GM21423 (cell line): ENCODE results near the gene PCDHGC4.

Source experiments
- ATAC-seq: cut with Tn5 transposase; IDR thresholded peaks from one replicate; pipeline ENCODE4 v1.9.1; 2021; ENCODE audit warnings: mild to moderate bottlenecking, moderate library complexity; ENCODE audit not compliant: unreplicated experiment

PCDHGC4 gene

GRCh38 chr5:141484641-141485311 is at the start of gene PCDHGC4:
Gene PCDHGC4 (plus strand): TSS chr5:141485030. CDS start chr5:141485174, 144 bp downstream.
- ATAC-seq = no peak

GRCh38 chr5:141437221-141437620 is 47.6 kb upstream of the PCDHGC4 start:
- no peak for ATAC-seq

- ATAC-seq = no peak
Measured at GRCh38 chr5:141439411-141440141, 45.3 kb upstream of the PCDHGC4 start.

GRCh38 chr5:141440341-141440740 is 44.5 kb upstream of the PCDHGC4 start:
- no peak for ATAC-seq

- ATAC-seq = no peak
Measured at GRCh38 chr5:141441571-141442170, 43.2 kb upstream of the PCDHGC4 start.

GRCh38 chr5:141465351-141465750 is 19.5 kb upstream of the PCDHGC4 start:
- no peak for ATAC-seq

GRCh38 chr5:141475625-141476131 is 9.2 kb upstream of the PCDHGC4 start, which contains the start of gene PCDHGC3:
Gene PCDHGC3 (plus strand): TSS chr5:141475966. CDS start chr5:141476117, 151 bp downstream.
- ATAC-seq = peak; percentile 95

GRCh38 chr5:141476132-141476911 is 8.5 kb upstream of the PCDHGC4 start:
- peak; percentile 16 for ATAC-seq

GRCh38 chr5:141477044-141477575 is 7.7 kb upstream of the PCDHGC4 start:
- ATAC-seq = no peak

- ATAC-seq = no peak
Measured at GRCh38 chr5:141477815-141478214, 7.0 kb upstream of the PCDHGC4 start.

- no peak for ATAC-seq
Measured at GRCh38 chr5:141478321-141478945, 6.4 kb upstream of the PCDHGC4 start.

GRCh38 chr5:141479776-141480175 is 5.1 kb upstream of the PCDHGC4 start:
- no peak for ATAC-seq

GRCh38 chr5:141483902-141484301 is 928 bp upstream of the PCDHGC4 start:
- no peak for ATAC-seq

GRCh38 chr5:141484310-141484640 is 555 bp upstream of the PCDHGC4 start:
- ATAC-seq = no peak

GRCh38 chr5:141485321-141486055 is 658 bp downstream of the PCDHGC4 start:
- no peak for ATAC-seq

GRCh38 chr5:141486091-141486490 is 1.3 kb downstream of the PCDHGC4 start:
- ATAC-seq = no peak

- ATAC-seq = no peak
Measured at GRCh38 chr5:141487131-141487530, 2.3 kb downstream of the PCDHGC4 start.

- no peak for ATAC-seq
Measured at GRCh38 chr5:141488591-141489561, 4.0 kb downstream of the PCDHGC4 start, which contains the start of gene PCDHGC5. Gene PCDHGC5 (plus strand): TSS chr5:141489081. CDS start chr5:141489241, 160 bp downstream.
